GM18909 (cell line): ENCODE data around the gene KCNK10.

Experiments used
- ATAC-seq: cut with Tn5 transposase; IDR thresholded peaks from one replicate; pipeline ENCODE4 v1.9.1; 2021; ENCODE audit warnings: mild to moderate bottlenecking; ENCODE audit not compliant: unreplicated experiment, poor library complexity

The KCNK10 gene, protein sequence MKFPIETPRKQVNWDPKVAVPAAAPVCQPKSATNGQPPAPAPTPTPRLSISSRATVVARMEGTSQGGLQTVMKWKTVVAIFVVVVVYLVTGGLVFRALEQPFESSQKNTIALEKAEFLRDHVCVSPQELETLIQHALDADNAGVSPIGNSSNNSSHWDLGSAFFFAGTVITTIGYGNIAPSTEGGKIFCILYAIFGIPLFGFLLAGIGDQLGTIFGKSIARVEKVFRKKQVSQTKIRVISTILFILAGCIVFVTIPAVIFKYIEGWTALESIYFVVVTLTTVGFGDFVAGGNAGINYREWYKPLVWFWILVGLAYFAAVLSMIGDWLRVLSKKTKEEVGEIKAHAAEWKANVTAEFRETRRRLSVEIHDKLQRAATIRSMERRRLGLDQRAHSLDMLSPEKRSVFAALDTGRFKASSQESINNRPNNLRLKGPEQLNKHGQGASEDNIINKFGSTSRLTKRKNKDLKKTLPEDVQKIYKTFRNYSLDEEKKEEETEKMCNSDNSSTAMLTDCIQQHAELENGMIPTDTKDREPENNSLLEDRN

DNA sequence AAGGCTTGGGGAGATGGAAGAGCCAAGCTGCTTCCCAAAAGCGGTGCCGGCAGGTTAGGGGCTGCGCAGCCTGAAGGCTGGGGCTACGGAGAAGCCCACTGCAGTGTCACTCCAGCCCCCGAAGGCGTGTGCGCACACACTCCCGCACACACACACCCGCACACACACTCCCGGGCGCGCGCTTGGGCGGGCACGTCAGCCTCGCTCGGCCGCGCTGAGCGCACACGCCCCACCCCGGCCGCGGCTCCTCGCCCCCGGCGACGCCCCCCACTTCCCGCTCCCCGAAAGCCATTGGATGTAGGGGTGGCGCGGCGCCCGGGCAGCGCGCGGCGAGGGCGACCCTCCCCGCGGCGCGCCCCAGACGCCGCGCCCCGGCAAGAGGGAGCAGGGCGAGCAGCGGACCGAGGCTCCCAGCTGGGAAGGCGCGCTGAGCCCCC is at the start of gene KCNK10:
Gene KCNK10 (minus strand): TSS at position 184 of the 437 bp plus-strand sequence. CDS start 471 bp downstream, outside the sequence.
- ATAC-seq = peak; percentile 41

- no peak for ATAC-seq
These were observed 46.4 kb upstream of the KCNK10 start for GRCh38 chr14:88369496-88369895.

DNA sequence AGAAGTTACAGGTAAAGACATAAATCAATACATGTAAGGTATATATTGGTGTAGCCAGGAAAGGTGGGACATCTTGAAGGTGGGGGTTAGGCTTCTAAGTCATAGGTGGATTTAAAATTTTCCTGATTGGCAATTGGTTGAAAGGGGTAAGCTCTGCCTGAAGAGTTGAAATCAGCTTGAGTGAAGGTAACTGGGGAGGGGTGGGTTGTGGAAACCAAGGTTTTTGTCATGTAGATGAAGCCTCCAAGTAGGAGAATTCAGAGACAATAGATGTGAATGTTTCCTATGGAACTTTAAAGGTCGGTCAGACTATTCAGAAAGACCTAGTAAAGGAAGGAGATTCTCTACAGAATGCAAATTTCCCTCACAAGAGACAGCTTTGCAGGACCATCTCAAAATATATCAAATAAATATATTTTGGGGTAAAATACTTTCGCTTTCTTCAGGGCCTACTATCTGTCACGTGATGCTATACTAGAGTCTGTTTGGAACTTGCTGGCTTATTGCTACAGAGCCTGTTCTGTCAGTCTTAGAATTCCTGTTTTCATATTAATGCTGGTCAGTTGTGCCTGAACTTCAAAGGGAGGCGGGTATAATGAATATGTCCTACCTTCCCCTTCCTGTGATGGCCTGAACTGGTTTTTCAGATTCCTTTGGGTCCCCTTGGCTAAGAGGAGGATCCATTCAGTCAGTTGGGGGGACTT is 41.8 kb upstream of the KCNK10 start:
- ATAC-seq = no peak

DNA sequence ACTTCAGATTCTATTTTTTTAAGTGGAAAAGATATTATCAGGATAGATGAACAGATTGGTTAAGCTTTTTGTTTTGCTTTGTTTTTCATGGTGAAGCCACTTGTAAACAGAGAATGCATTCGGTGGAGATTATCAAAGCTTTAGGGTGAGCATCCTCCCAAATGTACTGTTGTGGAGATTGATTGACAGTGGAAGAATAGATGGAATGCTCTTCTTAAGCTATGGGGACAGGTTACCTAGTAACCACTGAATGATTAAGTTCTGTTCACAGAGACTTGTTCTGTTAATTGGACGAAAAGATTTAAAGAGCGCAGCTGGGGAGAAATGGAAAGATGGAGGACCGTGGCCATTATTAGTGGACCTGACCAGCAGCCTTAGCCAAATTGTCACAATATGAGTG is 40.6 kb upstream of the KCNK10 start:
- ATAC-seq = no peak

DNA sequence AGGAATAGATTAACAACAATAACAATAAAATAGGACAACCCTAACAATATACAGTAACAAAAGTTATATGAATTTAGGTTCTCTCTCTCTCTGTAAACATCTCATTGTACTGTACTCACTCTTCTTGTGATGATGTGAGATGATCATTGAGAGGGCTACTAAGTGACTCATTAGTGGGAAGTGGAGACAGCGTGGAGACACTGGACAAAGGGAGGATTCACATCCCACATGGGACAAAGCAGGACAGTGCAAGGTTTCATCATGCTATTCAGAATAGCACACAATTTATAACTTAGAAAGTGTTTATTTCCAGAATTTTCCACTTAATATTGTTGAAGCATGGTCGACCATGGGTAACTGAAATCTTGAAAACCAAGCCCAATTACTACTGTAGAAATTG is 36.4 kb upstream of the KCNK10 start:
- ATAC-seq = no peak

DNA sequence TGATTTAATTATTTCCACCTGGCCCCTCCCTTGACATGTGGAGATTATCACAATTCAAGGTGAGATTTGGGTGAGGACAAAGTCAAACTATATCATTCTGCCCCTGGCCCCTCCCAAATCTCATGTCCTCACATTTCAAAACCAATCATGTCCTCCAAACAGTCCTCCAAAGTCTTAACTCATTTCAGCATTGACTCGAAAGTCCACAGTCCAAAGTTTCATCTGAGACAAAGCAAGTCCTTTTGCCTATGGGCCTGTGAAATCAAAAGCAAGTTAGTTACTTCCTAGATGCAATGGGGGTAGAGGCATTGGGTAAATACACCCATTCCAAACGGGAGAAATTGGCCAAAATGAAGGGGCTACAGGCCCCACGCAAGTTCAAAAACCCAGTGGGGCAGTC is 31.3 kb upstream of the KCNK10 start:
- no peak for ATAC-seq

GRCh38 chr14:88352698-88353097 is 29.6 kb upstream of the KCNK10 start:
- no peak for ATAC-seq

DNA sequence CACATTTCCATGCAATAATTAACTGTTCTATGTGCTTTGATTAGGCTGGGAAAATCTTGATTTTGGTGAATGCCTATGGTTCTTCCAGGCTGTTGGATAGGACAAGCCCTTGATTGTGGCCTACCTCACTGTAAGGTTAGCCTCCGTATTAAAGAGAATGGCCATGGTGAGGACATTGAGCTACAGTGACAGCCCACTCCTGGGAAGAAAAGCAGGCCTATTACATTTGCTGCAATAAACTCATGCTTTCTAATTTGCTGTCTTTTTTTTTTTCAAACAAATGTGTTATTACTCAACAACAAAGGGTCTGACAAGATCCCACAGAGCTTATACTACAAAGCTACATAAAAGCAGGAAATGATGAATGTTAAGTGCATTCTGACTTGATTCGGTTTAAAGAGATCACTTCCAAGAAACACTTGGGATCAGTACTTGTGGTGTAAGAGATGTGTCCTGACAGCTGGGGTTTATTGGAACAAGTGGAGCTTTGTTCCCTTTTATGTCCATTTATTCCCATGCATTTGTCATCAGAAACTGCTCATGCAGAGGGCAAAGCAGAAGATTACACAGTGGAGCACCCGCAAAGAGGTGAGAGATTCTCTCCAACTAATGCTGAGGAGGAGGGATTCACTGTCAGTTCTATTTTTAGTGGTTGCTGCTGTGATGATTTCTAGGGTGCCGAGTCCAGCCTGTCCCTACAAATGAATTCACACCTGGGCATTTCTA is 29.1 kb upstream of the KCNK10 start:
- ATAC-seq = no peak

DNA sequence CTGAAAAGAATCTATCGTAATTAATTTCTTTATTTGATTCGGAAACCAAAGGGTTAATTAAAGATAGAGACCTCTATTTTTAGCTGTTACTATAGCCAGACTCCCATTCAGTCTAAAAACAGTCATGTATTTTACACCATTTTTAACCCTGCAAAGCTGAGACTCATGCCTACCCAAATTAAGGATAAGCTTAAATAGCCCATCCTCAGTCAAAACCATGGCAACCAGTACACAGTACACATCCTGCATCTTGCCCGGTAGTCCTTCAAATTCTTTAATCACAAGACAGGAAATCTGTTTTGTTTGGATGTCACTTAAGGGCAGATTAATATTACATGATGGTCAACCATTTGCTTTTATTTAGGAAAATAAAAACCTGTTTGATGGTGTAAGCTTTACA is 25.5 kb upstream of the KCNK10 start:
- ATAC-seq = no peak

DNA sequence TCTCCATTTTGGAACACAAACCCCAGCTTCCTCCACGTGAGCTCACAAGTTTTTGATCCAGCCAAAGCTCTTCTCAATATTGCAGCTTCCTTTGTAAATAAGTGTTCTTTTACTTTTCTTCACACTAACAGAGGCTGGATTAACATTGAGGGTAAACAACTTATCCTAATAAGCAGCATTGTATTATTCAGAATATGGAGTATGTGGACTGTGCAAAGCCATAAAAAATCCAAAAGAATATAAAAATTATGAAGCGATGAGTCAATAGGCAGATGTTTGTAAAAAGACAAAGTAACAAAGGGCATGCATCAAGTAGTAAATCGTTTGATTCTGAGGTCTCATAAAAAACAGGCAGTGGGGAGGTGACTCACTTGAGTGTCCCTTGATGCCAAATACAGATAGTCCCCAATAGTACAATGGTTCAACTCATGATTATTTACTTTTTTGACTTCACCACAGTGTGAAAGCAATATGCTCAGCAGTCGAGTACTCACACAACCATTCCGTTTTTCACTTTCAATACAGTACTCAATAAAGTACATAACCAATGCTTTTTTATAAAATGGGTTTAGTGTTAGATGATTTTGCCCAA is 23.1 kb upstream of the KCNK10 start:
- no peak for ATAC-seq

- no peak for ATAC-seq
These were observed 19.9 kb upstream of the KCNK10 start for GRCh38 chr14:88342980-88343379.

DNA sequence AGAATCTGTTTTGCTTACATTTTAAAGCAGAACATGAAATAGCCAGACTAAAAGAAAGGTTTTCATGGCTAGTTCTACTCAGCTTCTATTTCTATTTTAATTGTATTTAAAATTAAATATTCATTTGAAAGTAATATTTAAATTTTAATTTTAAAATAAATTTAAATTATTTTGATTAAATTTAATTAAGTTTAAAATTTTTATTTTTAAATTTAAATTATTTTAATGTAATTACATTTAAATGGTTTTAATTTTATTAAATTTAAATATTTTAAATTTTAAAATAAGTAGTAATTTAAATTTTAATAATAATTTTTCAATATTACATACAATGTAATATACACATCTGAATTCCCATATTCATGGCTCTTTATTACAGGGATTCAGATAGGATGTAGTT is 17.3 kb upstream of the KCNK10 start:
- ATAC-seq = no peak

DNA sequence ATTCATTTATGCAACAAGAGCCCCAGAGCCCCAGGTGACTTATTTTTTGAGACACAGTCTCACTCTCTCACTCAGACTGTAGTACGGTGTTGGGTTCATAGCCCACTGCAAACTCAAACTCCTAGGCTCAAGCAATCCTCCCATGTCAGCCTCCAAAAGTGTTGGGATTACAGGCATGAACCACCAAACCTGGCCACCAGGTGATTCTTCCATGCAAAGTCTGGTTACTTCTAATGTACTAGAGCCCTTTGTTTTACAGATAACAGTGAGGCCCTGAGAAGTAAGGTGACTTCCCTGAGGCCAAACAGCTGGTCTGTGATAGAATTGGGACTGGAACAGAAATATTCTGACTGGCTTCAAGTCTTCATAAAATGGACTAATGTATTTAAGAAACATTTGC is 10.0 kb upstream of the KCNK10 start:
- ATAC-seq = no peak

DNA sequence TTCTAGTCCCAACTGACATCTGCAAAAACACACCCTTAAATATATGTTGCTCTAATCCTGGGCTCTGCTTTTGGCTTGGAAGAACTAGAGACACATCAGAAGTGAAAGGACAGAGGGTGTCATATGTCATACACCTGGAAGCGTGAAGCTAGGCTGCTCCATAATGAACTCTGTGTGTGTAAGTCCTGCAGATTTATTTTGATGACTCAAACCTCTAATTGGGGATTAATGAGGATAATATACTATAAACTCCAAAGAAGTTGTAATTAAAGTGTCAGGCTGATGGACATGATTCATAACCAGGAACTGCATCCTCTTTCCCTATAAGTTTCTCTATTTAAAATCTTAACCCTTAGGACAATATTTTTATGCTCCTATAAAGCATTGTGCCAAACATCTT is 4.4 kb upstream of the KCNK10 start:
- ATAC-seq = no peak

GRCh38 chr14:88326352-88327103 is 3.5 kb upstream of the KCNK10 start:
- ATAC-seq = no peak

GRCh38 chr14:88325883-88326282 is 2.8 kb upstream of the KCNK10 start:
- ATAC-seq = no peak

DNA sequence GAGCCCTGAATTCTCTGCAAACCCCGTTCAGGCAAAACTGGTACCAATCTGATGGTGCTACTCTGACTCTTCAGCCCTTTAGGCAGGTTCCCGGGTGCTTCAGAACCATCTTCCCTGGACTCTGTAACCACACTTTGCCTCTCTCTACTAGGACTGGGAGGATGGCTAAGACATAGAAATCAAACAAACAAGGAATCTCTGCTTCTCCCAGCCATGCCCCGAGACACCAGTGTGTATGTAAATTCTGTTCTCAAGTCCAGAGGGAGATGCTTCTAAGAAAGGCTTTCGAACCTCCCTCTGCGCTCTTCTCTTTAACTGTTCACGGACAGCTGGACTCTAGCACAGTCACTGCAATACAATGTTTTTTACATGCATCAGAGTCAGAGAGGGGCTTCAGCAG is 1.9 kb upstream of the KCNK10 start:
- no peak for ATAC-seq

DNA sequence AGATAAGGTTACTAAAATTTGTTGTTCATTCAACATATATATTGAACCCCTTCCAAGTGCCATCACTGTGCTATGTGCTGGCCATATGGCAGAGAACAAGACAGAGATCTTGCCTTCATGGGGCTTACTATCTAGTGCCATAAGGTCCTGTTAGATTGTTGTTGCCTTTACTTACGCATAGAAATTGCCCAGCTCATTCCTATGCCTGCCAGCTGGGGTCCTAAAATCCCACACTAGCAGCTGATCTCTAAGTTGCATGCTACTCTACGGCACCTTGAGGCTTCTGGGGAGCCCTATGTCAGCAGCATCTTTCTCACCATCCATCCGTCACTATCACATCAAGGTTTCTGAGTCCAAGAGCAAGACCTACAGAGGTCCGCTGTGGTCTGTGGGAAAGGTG is 1.4 kb upstream of the KCNK10 start:
- ATAC-seq = no peak

DNA sequence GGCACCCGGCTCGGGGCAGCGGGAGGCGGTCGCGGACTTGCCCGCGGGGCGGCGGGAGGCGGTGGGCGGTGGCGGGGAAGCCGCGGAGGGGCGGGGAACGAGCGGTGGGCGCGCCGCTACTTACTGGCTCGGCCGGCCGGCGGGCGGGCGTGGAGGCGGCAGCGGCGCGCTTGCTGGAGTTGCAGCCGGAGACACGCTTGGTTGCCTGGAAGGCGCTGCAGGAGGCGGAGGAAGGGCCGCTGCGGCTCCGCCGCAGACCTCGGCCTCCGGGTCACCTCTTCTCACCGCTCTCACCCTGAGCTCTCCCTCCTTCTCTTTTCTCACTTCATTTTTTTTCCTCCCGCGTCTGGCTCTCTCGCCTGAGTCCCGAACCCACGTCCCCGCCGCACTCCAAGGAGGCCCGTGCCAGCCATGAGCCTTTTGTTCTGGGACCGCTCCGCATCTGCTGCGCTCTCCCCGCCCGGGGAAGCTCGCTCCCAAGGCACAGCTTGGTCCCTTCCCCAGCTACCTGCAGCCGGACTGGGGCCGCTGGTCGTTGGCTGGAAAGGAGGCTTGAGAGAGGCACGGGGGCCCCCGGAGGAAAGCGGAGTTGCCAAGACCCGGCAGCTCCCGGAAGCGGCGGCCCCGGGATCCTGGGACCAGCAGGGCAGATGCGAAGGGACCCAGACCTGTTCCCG is 592 bp upstream of the KCNK10 start:
- peak; percentile 93 for ATAC-seq
